ENCODE results near the gene AGRP.

The AGRP gene

DNA sequence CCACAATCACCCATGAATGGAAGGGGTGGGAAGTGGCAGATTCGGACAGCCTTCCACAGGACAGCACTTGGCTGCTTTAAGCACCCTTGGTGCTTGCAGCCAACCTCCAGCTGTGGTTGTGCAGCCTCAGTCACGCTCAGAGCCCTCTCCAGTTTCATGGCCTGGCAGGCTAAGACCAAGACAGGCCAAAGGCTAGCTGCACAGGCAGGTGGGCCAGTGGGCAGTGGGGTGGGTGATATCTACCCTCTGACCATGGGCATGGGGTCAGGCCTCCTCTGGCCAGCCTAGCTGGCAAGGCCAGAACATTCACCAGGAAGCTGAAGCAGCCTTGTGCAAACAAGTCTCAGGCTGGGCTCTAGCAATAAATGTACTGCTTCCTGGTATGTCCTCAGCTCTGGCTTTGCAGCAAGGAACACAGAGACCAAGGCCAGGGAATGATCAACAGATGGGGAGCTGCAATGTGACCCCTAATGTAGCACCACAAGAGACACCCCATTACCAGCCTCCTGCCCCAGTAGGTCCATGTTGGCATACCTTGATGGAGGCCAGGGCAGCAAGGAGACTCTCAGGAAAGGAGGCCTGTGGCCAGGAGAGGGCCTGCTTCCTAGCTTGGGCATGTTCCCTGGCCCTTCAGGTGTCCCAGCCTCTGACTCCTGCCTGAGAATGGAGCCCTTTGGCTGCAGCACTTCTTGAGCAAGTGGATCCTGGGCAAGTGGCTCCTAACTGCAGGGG is 31.5 kb downstream of the AGRP start:
- H3K27me3 ChIP-seq (ENCODE audit: control insufficient read depth, insufficient read depth, low read length) = no peaks in the 10 kb centered on the region
- H3K27ac ChIP-seq (ENCODE audit: low read depth, low read length) = no peak overlapping the region
- no peaks in the 10 kb centered on the region for H3K9me3 ChIP-seq (ENCODE audit: control insufficient read depth, insufficient read depth, low read length)
- no peak overlapping the region for H3K4me3 ChIP-seq (ENCODE audit: low read depth, low read length)
- H3K9ac ChIP-seq (ENCODE audit: low read depth, low read length) = no peak overlapping the region
- H3K4me1 ChIP-seq (ENCODE audit: control insufficient read depth, insufficient read depth, low read length) = no peaks in the 10 kb centered on the region
- H3K36me3 ChIP-seq (ENCODE audit: control insufficient read depth, insufficient read depth, low read length) = peaks cover 9% of the 10 kb centered on the region; the same call in 1 of the 2 replicates

- H3K9me3 ChIP-seq (ENCODE audit: control insufficient read depth, insufficient read depth, low read length) = no peaks in the 10 kb centered on the region
- H3K4me3 ChIP-seq (ENCODE audit: low read depth, low read length) = no peak overlapping the region
- H3K36me3 ChIP-seq (ENCODE audit: control insufficient read depth, insufficient read depth, low read length) = peaks cover 9% of the 10 kb centered on the region; the same call in 1 of the 2 replicates
- H3K9ac ChIP-seq (ENCODE audit: low read depth, low read length) = no peak overlapping the region
- H3K27ac ChIP-seq (ENCODE audit: low read depth, low read length) = no peak overlapping the region
- H3K4me1 ChIP-seq (ENCODE audit: control insufficient read depth, insufficient read depth, low read length) = no peaks in the 10 kb centered on the region
- H3K27me3 ChIP-seq (ENCODE audit: control insufficient read depth, insufficient read depth, low read length) = no peaks in the 10 kb centered on the region
Observed at GRCh38 chr16:67451061-67451703, 32.2 kb downstream of the AGRP start.

DNA sequence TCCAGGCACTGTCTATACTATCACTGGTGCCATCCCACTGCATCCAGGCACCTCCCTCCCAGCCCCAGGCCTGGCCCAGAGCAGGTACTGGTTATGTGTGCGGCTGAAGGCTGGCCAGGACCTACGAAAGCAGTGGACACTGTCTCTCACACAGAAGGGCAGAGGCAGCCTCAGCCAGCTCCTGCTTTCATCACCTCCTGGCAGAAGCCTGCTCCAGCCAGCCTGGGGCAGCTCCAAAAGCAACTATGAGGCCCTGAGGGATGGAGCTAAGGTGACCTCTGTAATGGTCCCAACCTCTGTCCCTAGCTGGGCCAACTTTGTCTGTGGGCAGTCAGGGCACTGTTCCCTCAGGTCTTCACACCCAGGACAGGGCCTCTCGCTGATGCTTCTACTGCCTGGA is 33.6 kb downstream of the AGRP start:
- no peak overlapping the region for H3K27ac ChIP-seq (ENCODE audit: low read depth, low read length)
- no peak overlapping the region for H3K9ac ChIP-seq (ENCODE audit: low read depth, low read length)
- no peaks in the 10 kb centered on the region for H3K27me3 ChIP-seq (ENCODE audit: control insufficient read depth, insufficient read depth, low read length)
- no peaks in the 10 kb centered on the region for H3K9me3 ChIP-seq (ENCODE audit: control insufficient read depth, insufficient read depth, low read length)
- H3K4me1 ChIP-seq (ENCODE audit: control insufficient read depth, insufficient read depth, low read length) = no peaks in the 10 kb centered on the region
- peaks cover 9% of the 10 kb centered on the region; the same call in 1 of the 2 replicates for H3K36me3 ChIP-seq (ENCODE audit: control insufficient read depth, insufficient read depth, low read length)
- no peak overlapping the region for H3K4me3 ChIP-seq (ENCODE audit: low read depth, low read length)

DNA sequence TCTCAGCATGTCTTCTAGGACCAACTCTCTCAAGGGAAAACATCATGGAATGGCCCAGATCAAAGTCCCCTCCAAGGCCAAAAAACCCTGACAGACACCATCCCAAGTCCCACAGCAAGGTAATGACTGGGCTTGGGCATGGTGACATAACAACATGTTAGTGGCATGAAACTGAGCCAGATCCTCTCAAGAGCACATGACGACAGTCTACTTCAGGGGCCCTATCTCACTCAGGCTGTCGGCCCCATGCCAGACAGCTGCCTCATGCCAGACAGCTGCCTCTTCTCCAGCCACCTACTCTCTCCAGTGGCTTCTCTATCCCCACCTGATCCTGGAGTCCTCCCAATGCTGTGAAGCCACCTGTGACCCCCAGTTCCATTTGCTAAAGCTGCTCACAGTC is 34.0 kb downstream of the AGRP start:
- H3K27me3 ChIP-seq (ENCODE audit: control insufficient read depth, insufficient read depth, low read length) = no peaks in the 10 kb centered on the region
- no peak overlapping the region for H3K4me3 ChIP-seq (ENCODE audit: low read depth, low read length)
- H3K9ac ChIP-seq (ENCODE audit: low read depth, low read length) = no peak overlapping the region
- no peaks in the 10 kb centered on the region; the same call in 1 of the 2 replicates for H3K4me1 ChIP-seq (ENCODE audit: control insufficient read depth, insufficient read depth, low read length)
- peaks cover 9% of the 10 kb centered on the region; the same call in 1 of the 2 replicates for H3K36me3 ChIP-seq (ENCODE audit: control insufficient read depth, insufficient read depth, low read length)
- no peaks in the 10 kb centered on the region for H3K9me3 ChIP-seq (ENCODE audit: control insufficient read depth, insufficient read depth, low read length)
- no peak overlapping the region for H3K27ac ChIP-seq (ENCODE audit: low read depth, low read length)

- Histone ChIP-seq H3K9me3 (ENCODE audit: control insufficient read depth, insufficient read depth, low read length) (no peaks in the 10 kb centered on the region), H3K4me3 (ENCODE audit: low read depth, low read length) (no peak overlapping the region), H3K4me1 (ENCODE audit: control insufficient read depth, insufficient read depth, low read length) (no peaks in the 10 kb centered on the region; the same call in 1 of the 2 replicates), H3K36me3 (ENCODE audit: control insufficient read depth, insufficient read depth, low read length) (peaks cover 9% of the 10 kb centered on the region; the same call in 1 of the 2 replicates), H3K27me3 (ENCODE audit: control insufficient read depth, insufficient read depth, low read length) (no peaks in the 10 kb centered on the region), H3K9ac (ENCODE audit: low read depth, low read length) (no peak overlapping the region), H3K27ac (ENCODE audit: low read depth, low read length) (no peak overlapping the region)
Observed at GRCh38 chr16:67448580-67448979, 34.8 kb downstream of the AGRP start.

DNA sequence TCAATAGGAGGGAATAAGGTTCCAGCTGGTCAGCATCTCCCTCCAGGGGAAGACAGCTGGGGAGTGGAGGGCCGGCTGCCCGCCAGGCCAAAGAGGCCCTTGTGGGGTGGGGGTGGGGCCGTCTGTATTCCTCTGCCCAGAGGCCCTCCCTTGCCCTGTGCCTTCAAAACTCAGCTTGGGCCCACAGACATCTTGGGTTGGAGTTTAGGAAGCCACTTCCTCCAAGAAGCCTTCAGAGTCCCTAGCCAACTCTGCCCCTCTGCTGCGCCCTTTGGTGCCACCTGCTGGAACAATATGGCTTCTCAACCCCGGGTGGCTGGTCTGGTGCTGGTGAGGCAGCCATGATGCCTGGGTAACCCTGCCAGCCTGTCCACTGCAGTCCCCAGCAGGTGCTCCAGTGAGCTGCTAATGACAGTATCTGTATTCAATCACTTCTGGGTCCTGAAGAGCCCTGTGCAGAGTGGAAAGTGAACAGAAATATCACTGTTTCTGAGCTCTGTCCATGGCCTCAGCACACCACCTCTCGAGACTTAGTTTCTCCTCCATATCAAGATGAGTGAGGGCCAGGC is 35.8 kb downstream of the AGRP start:
- no peak overlapping the region for H3K4me3 ChIP-seq (ENCODE audit: low read depth, low read length)
- H3K27ac ChIP-seq (ENCODE audit: low read depth, low read length) = no peak overlapping the region
- H3K36me3 ChIP-seq (ENCODE audit: control insufficient read depth, insufficient read depth, low read length) = peaks cover 6% of the 10 kb centered on the region; the same call in 1 of the 2 replicates
- H3K9me3 ChIP-seq (ENCODE audit: control insufficient read depth, insufficient read depth, low read length) = no peaks in the 10 kb centered on the region
- no peak overlapping the region for H3K9ac ChIP-seq (ENCODE audit: low read depth, low read length)
- no peaks in the 10 kb centered on the region; the same call in 1 of the 2 replicates for H3K4me1 ChIP-seq (ENCODE audit: control insufficient read depth, insufficient read depth, low read length)
- no peaks in the 10 kb centered on the region for H3K27me3 ChIP-seq (ENCODE audit: control insufficient read depth, insufficient read depth, low read length)

DNA sequence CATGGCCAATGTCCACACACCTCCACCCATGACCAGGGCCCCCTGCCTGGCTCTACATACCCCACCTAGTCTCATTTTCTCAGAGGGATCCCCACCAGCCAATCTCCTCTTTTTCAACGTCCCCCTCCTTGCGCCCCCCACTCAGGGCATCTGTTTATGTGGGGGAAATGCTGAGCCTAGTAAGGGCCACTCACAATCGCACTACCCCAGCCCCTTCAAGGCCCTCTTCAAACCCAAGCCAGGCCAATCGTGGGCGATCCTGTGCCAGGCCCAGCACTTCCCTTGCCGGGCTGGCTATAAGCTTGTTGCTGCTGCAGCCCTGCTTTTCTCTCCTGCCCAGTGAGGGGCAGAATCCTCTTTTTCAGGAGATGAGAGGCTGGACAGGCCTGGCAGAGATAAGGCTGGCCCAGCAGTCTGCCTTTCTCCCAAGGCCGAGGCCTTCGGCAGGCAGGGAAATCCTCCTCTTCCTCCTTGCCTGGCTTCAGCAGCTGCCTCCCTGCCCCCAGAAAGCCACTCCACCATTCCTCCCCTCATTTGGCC is 36.3 kb downstream of the AGRP start:
- no peak overlapping the region for H3K27ac ChIP-seq (ENCODE audit: low read depth, low read length)
- H3K9ac ChIP-seq (ENCODE audit: low read depth, low read length) = no peak overlapping the region
- no peaks in the 10 kb centered on the region for H3K27me3 ChIP-seq (ENCODE audit: control insufficient read depth, insufficient read depth, low read length)
- peaks cover 5% of the 10 kb centered on the region; the same call in 1 of the 2 replicates for H3K36me3 ChIP-seq (ENCODE audit: control insufficient read depth, insufficient read depth, low read length)
- no peak overlapping the region for H3K4me3 ChIP-seq (ENCODE audit: low read depth, low read length)
- H3K9me3 ChIP-seq (ENCODE audit: control insufficient read depth, insufficient read depth, low read length) = no peaks in the 10 kb centered on the region
- H3K4me1 ChIP-seq (ENCODE audit: control insufficient read depth, insufficient read depth, low read length) = no peaks in the 10 kb centered on the region; the same call in 1 of the 2 replicates

- H3K27me3 ChIP-seq (ENCODE audit: control insufficient read depth, insufficient read depth, low read length) = no peaks in the 10 kb centered on the region
- no peaks in the 10 kb centered on the region for H3K9me3 ChIP-seq (ENCODE audit: control insufficient read depth, insufficient read depth, low read length)
- no peak overlapping the region for H3K27ac ChIP-seq (ENCODE audit: low read depth, low read length)
- no peaks in the 10 kb centered on the region; the same call in 1 of the 2 replicates for H3K4me1 ChIP-seq (ENCODE audit: control insufficient read depth, insufficient read depth, low read length)
- no peak overlapping the region for H3K4me3 ChIP-seq (ENCODE audit: low read depth, low read length)
- no peaks in the 10 kb centered on the region; the same call in 1 of the 2 replicates for H3K36me3 ChIP-seq (ENCODE audit: control insufficient read depth, insufficient read depth, low read length)
- no peak overlapping the region for H3K9ac ChIP-seq (ENCODE audit: low read depth, low read length)
Observed at GRCh38 chr16:67445913-67446907, 37.1 kb downstream of the AGRP start.

- no peak overlapping the region for H3K4me3 ChIP-seq (ENCODE audit: low read depth, low read length)
- no peak overlapping the region for H3K9ac ChIP-seq (ENCODE audit: low read depth, low read length)
- no peak overlapping the region for H3K27ac ChIP-seq (ENCODE audit: low read depth, low read length)
- no peaks in the 10 kb centered on the region; the same call in 1 of the 2 replicates for H3K4me1 ChIP-seq (ENCODE audit: control insufficient read depth, insufficient read depth, low read length)
- H3K27me3 ChIP-seq (ENCODE audit: control insufficient read depth, insufficient read depth, low read length) = no peaks in the 10 kb centered on the region
- no peaks in the 10 kb centered on the region; the same call in 1 of the 2 replicates for H3K36me3 ChIP-seq (ENCODE audit: control insufficient read depth, insufficient read depth, low read length)
- no peaks in the 10 kb centered on the region for H3K9me3 ChIP-seq (ENCODE audit: control insufficient read depth, insufficient read depth, low read length)
Observed at GRCh38 chr16:67445441-67445912, 37.9 kb downstream of the AGRP start.

GRCh38 chr16:67445126-67445426 is 38.3 kb downstream of the AGRP start:
- Histone ChIP-seq H3K9me3 (ENCODE audit: control insufficient read depth, insufficient read depth, low read length) (no peaks in the 10 kb centered on the region), H3K27me3 (ENCODE audit: control insufficient read depth, insufficient read depth, low read length) (no peaks in the 10 kb centered on the region), H3K27ac (ENCODE audit: low read depth, low read length) (no peak overlapping the region), H3K4me1 (ENCODE audit: control insufficient read depth, insufficient read depth, low read length) (no peaks in the 10 kb centered on the region; the same call in 1 of the 2 replicates), H3K9ac (ENCODE audit: low read depth, low read length) (no peak overlapping the region), H3K4me3 (ENCODE audit: low read depth, low read length) (no peak overlapping the region), H3K36me3 (ENCODE audit: control insufficient read depth, insufficient read depth, low read length) (no peaks in the 10 kb centered on the region; the same call in 1 of the 2 replicates)

Measured in HUES48 (cell line).